Esophagus muscularis mucosa (tissue), 4 donors: ENCODE results near the gene CBFA2T3. TPM values are rescaled to one million over a fixed set of nuclear protein-coding genes. Genes with fewer than 3 reads are reported as not detected.

Experiments used
- DNase-seq: peaks from one replicate; pipeline ENCODE4 v3.0.0-alpha.2; 2017; ENCODE audit errors: extremely low spot score
- H3K27ac ChIP-seq, 4 donors: fragments of 200-600 bp; sonication (generic); replicated peaks in 1 of 4; 1 replicate in 3 of 4; 2 replicates in 1 of 4; pipeline ENCODE4 v1.5.1; 2016 to 2019; ENCODE audit warnings: mild to moderate bottlenecking in 1 of 4
- H3K27me3 ChIP-seq, 4 donors: fragments of 200-600 bp; sonication (generic); one replicate each; pipeline versions ENCODE4 v1.5.1 to v1.6.0; 2016 to 2019
- H3K36me3 ChIP-seq, 4 donors: fragments of 200-600 bp; sonication (generic); one replicate each; pipeline ENCODE4 v1.5.1; 2016 to 2019
- H3K4me1 ChIP-seq, 4 donors: fragments of 200-600 bp; sonication (generic); one replicate each; pipeline ENCODE4 v1.5.1; 2016 to 2019
- H3K4me3 ChIP-seq, 4 donors: fragments of 200-600 bp; sonication (generic); 1 replicate in 2 of 4; 2 replicates in 2 of 4; pipeline ENCODE4 v1.5.1; 2016 to 2019; ENCODE audit warnings: mild to moderate bottlenecking in 4 of 4, moderate library complexity in 1 of 4
- H3K9me3 ChIP-seq, 4 donors: fragments of 200-600 bp; sonication (generic); 1 replicate in 3 of 4; 2 replicates in 1 of 4; pipeline ENCODE4 v1.5.1; 2016 to 2019
- EP300 ChIP-seq: sonication (generic); formaldehyde crosslinking; IDR thresholded peaks from one replicate; pipeline ENCODE4 v1.6.1; 2017; ENCODE audit warnings: antibody characterized with exemption
- POLR2A ChIP-seq: fragments of 450-650 bp; IDR thresholded peaks from one replicate; pipeline ENCODE4 v1.6.1; 2017; ENCODE audit warnings: antibody characterized with exemption, moderate library complexity, mild to moderate bottlenecking, low read depth
- POLR2AphosphoS5 ChIP-seq, 2 donors: sonication (generic); formaldehyde crosslinking; IDR thresholded peaks; one replicate each; pipeline ENCODE4 v1.6.1; 2017; ENCODE audit warnings: antibody characterized with exemption in 2 of 2
- WGBS: methylation state at CpG from one replicate; pipeline ENCODE4 v1.1.5; 2018; 5-methylcytosine and 5-hydroxymethylcytosine counted together
- intact Hi-C: fragments of 100-400 bp; cut with DNase I; formaldehyde crosslinking; loops from one replicate; pipeline ENCODE4 v1.15.1; 2023
- total RNA-seq, 4 donors: library from RNA; depleted of rRNA; stranded (reverse); fragments of >200 nt; gene quantifications; one replicate each; pipeline versions ENCODE4 v1.1.0 to v1.2.1, GENCODE V29; 2016
- TF ChIP-seq, protein P1 (sequence below), 3 experiments: fragments of 200-600 bp in 2 of 3; fragments of 450-650 bp in 1 of 3; sonication (generic) in 2 of 3; IDR thresholded peaks; one replicate each; pipeline ENCODE4 v1.5.1; 2017 to 2019; ENCODE audit warnings: antibody characterized with exemption in 3 of 3, mild to moderate bottlenecking in 2 of 3, moderate library complexity in 1 of 3

CBFA2T3 gene
- total RNA-seq, 4 donors from 2014 or later = 2.0 to 10.4 (median 3.5) TPM

DNA sequence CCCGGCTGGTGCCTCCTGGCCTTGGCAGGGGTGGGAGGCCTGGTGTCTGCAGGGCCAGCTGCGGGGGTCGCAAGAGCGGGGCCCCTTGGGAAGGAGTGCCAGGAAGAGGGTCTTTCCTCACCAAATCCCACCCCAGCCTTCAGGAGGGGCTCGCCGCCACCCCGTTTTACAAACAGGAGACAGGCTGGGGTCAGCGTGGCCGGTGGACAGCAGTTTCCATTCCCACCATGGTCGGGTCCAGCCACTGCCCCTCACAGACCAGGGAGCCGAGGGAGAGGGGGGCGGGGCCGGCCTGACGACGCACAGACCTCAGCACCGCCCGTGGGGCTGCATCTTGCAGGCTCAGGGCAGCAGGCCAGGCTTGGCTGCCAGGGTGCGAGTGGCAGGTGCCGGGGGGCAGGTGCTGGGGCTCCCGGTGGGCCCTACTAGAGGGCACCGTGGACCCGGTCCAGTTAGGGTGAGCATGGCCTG is 7.6 kb downstream of the CBFA2T3 start:
- WGBS = 23% methylated on average over 6 of the region's 22 CpGs
- Histone ChIP-seq H3K27me3 (peaks cover 0 to 87% (median 2%) of the 10 kb centered on the region in 4 donors), H3K27ac (no peak overlapping the region), H3K36me3 (no peaks in the 10 kb centered on the region), H3K4me1 (peaks cover 4 to 9% (median 8%) of the 10 kb centered on the region in 4 donors), H3K9me3 (no peaks in the 10 kb centered on the region), H3K4me3 (no peak overlapping the region)
- intact Hi-C loops = no loop called here
- no peak for TF ChIP-seq POLR2AphosphoS5 (IDR thresholded peaks at IDR 0.05)
- TF ChIP-seq EP300 = no peak
- TF ChIP-seq, protein P1, sequence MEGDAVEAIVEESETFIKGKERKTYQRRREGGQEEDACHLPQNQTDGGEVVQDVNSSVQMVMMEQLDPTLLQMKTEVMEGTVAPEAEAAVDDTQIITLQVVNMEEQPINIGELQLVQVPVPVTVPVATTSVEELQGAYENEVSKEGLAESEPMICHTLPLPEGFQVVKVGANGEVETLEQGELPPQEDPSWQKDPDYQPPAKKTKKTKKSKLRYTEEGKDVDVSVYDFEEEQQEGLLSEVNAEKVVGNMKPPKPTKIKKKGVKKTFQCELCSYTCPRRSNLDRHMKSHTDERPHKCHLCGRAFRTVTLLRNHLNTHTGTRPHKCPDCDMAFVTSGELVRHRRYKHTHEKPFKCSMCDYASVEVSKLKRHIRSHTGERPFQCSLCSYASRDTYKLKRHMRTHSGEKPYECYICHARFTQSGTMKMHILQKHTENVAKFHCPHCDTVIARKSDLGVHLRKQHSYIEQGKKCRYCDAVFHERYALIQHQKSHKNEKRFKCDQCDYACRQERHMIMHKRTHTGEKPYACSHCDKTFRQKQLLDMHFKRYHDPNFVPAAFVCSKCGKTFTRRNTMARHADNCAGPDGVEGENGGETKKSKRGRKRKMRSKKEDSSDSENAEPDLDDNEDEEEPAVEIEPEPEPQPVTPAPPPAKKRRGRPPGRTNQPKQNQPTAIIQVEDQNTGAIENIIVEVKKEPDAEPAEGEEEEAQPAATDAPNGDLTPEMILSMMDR (IDR thresholded peaks at IDR 0.05) = no peak
- no peak for TF ChIP-seq POLR2A
- no peak for DNase-seq

DNA sequence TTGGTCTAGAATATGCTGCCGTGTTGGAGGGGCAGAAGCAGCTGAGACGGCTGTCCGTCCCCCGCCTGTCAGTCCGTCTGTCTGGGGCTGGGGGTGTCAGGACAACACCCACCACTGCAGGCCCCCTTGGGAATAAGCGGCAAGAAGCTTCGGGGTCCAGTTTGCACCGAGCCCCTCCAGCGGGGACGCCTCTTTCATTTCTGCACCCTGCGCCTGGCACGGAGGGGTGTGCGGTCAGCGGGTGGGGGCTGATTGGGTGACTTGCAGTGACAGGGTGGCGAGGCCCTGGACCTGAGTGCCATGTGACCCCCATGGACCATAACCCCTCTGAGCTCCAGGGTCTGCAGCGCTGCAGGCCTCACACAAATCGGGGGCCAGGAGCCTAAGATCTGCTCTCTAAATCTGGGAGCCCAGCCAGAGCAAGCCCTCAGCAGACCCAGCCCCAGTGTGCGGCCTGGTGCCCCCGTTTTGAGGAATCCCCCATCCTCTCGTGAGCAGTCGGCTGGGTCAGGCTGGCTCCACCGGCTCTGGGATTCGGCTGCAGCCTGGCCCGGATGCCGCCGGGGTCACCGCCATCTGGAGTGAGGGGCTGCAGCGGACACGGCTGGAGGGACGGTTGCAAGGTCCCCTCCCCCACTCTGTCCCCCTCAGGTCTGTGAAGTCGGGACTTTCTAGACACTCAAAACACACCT is 8.3 kb downstream of the CBFA2T3 start:
- Histone ChIP-seq H3K27ac (no peak overlapping the region), H3K27me3 (peaks cover 0 to 87% (median 2%) of the 10 kb centered on the region in 4 donors)
- intact Hi-C loops = no loop called here

DNA sequence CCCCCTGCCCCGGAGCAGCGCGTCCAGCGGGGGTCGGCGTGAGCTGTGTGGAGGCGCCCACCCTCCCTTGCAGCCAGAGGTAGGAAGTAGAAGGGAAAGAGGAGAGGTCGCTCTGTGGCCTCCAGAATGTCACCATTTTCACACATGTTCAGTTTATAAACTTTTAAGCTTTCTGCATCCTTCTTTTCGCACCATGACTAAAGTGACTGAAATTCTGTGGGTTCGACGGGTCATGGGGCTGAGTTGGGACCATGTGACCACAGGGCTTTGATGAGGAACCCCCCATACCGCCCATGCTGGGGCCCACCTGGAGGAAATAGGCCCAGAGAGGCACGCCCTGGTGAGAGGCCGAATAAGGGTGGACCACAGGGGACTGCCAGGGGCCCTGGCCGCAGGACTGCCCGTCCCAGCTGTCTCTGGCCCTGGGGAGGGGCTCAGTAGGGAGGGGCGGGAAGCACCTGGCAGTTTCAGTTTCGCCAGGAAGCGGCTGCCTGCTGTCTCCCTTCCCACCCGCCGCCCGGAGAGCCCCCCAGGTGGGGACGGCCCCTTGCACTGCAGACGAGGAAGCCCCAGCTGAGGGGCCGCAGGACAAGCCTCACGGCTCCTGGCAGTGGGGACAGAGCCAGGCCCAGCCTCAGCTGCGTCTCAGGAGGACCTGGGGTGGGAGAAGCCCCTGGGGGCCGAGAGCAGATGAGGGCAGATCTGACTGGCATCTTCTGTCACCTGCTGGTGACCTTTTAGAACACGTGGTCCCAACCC is 9.0 kb downstream of the CBFA2T3 start:
- DNase-seq = no peak
- 50% methylated on average over 11 of the region's 29 CpGs for WGBS
- H3K9me3 ChIP-seq = no peaks in the 10 kb centered on the region
- H3K27me3 ChIP-seq = peaks cover 0 to 84% (median 2%) of the 10 kb centered on the region in 4 donors
- H3K4me3 ChIP-seq = no peak overlapping the region
- H3K4me1 ChIP-seq = peaks cover 4 to 9% (median 8%) of the 10 kb centered on the region in 4 donors
- no peaks in the 10 kb centered on the region for H3K36me3 ChIP-seq
- intact Hi-C loops = no loop called here
- no peak overlapping the region for H3K27ac ChIP-seq
- no peak for TF ChIP-seq POLR2A

More for the DNA sequence above, 8.3 kb downstream of the CBFA2T3 start:
- DNase-seq = no peak
- no peak for TF ChIP-seq POLR2A
- TF ChIP-seq POLR2AphosphoS5 (IDR thresholded peaks at IDR 0.05) = no peak
- TF ChIP-seq, protein P1 (IDR thresholded peaks at IDR 0.05) = no peak
- no peak for TF ChIP-seq EP300
- WGBS = 68% methylated on average over 22 of the region's 31 CpGs
- Histone ChIP-seq H3K9me3 (no peaks in the 10 kb centered on the region), H3K4me3 (no peak overlapping the region), H3K4me1 (peaks cover 4 to 9% (median 8%) of the 10 kb centered on the region in 4 donors), H3K36me3 (no peaks in the 10 kb centered on the region)

DNA sequence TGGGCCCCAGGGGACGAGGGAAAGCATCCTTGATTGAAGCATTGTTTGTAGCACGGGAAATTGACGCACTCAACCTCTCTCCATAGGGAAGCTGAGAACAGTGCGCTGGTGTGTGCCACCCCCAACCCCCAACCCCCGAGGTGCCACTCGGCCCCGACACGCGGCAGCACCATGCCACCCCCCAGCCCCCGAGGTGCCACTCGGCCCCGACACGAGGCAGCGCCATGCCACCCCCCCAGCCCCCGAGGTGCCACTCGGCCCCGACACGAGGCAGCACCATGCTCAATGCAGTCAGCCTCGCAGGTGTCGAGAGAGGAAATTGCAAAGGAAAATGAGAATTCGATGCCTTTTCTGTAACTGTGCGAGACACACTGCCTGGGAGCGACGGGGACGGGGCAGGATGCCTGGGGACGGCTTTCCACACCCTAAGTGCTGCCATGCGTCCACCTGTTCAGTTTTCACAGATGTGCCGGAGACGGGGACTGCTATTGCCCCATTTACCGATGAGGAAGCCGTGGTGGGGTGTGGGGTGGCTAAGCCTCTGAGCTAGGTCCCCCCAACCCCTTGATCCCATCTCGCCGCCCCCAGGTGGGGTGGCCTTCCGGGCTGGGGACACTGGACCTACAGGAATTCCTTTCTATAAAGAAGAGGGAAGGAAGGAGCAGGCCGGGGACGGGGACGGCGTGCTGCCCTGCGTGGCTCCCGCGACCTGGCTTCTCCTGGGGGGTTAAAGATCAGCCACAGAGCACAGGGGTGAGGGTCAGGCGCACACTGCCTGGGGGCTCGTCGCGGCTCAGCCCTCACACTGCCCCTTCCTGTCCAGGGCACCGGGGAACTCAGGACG is 9.8 kb downstream of the CBFA2T3 start:
- WGBS = 66% methylated on average over 30 of the region's 47 CpGs
- TF ChIP-seq EP300 (no peak), POLR2AphosphoS5 (IDR thresholded peaks at IDR 0.05) (no peak), POLR2A (no peak)
- TF ChIP-seq, protein P1 (IDR thresholded peaks at IDR 0.05) = no peak
- Histone ChIP-seq H3K36me3 (no peaks in the 10 kb centered on the region), H3K4me3 (no peak overlapping the region), H3K27me3 (peaks cover 0 to 83% (median 2%) of the 10 kb centered on the region in 4 donors), H3K9me3 (no peaks in the 10 kb centered on the region), H3K27ac (no peak overlapping the region), H3K4me1 (peaks cover 4 to 9% (median 8%) of the 10 kb centered on the region in 4 donors)
- intact Hi-C loops = no loop called here
- no peak for DNase-seq
